Measurements from ENCODE around the gene RITA1.

Gene RITA1

GRCh38 chr12:113145720-113146551 lies 39.6 kb upstream of the RITA1 start:
- no peak for TF ChIP-seq JUND (IDR thresholded peaks at IDR 0.05; ENCODE audit: low read depth)
- DNase-seq (ENCODE audit: low read depth in 1 of 2, low spot score in 1 of 2), result no peak
- in situ Hi-C loops (cut with HindIII; ENCODE audit: low pct_unique_long_range_greater_than_20kb, low sequenced_read_pairs), result no loop called here

- TF ChIP-seq JUND (IDR thresholded peaks at IDR 0.05; ENCODE audit: low read depth), result no peak
- in situ Hi-C loops (cut with HindIII; ENCODE audit: low pct_unique_long_range_greater_than_20kb, low sequenced_read_pairs), result no loop called here
- DNase-seq (ENCODE audit: low read depth in 1 of 2, low spot score in 1 of 2), result no peak
Observed at GRCh38 chr12:113146999-113147398, 38.5 kb upstream of the RITA1 start.

- no peak for TF ChIP-seq JUND (IDR thresholded peaks at IDR 0.05; ENCODE audit: low read depth)
- DNase-seq (ENCODE audit: low read depth in 1 of 2, low spot score in 1 of 2), result peak; percentile 79 to 92
- in situ Hi-C loops (cut with HindIII; ENCODE audit: low pct_unique_long_range_greater_than_20kb, low sequenced_read_pairs), result no loop called here
Observed at GRCh38 chr12:113149361-113150150, 36.0 kb upstream of the RITA1 start, which contains the start of gene CFAP73. Gene CFAP73, plus strand, starts transcription at chr12:113149724. Its CDS starts 134 bp downstream, at chr12:113149858.

- DNase-seq (ENCODE audit: low read depth in 1 of 2, low spot score in 1 of 2), result no peak
- no peak for TF ChIP-seq JUND (IDR thresholded peaks at IDR 0.05; ENCODE audit: low read depth)
- in situ Hi-C loops (cut with HindIII; ENCODE audit: low pct_unique_long_range_greater_than_20kb, low sequenced_read_pairs), result no loop called here
Observed at GRCh38 chr12:113151655-113152054, 33.9 kb upstream of the RITA1 start.

- no peak for TF ChIP-seq JUND (IDR thresholded peaks at IDR 0.05; ENCODE audit: low read depth)
- in situ Hi-C loops (cut with HindIII; ENCODE audit: low pct_unique_long_range_greater_than_20kb, low sequenced_read_pairs), result no loop called here
- no peak for DNase-seq (ENCODE audit: low read depth in 1 of 2, low spot score in 1 of 2)
Observed at GRCh38 chr12:113152196-113152834, 33.2 kb upstream of the RITA1 start.

- DNase-seq (ENCODE audit: low read depth in 1 of 2, low spot score in 1 of 2), result peak; percentile 93 to 97
Observed at GRCh38 chr12:113152835-113153814, 32.4 kb upstream of the RITA1 start.

GRCh38 chr12:113154351-113154973 lies 31.1 kb upstream of the RITA1 start:
- DNase-seq (ENCODE audit: low read depth in 1 of 2, low spot score in 1 of 2), result no peak

More at GRCh38 chr12:113152835-113153814, 32.4 kb upstream of the RITA1 start:
- in situ Hi-C loops (cut with HindIII; ENCODE audit: low pct_unique_long_range_greater_than_20kb, low sequenced_read_pairs), result no loop called here
- TF ChIP-seq JUND (IDR thresholded peaks at IDR 0.05; ENCODE audit: low read depth), result no peak

GRCh38 chr12:113155060-113155459 lies 30.5 kb upstream of the RITA1 start:
- no peak for TF ChIP-seq JUND (IDR thresholded peaks at IDR 0.05; ENCODE audit: low read depth)
- in situ Hi-C loops (cut with HindIII; ENCODE audit: low pct_unique_long_range_greater_than_20kb, low sequenced_read_pairs), result no loop called here
- DNase-seq (ENCODE audit: low read depth in 1 of 2, low spot score in 1 of 2), result no peak

More at GRCh38 chr12:113154351-113154973, 31.1 kb upstream of the RITA1 start:
- in situ Hi-C loops (cut with HindIII; ENCODE audit: low pct_unique_long_range_greater_than_20kb, low sequenced_read_pairs), result no loop called here
- no peak for TF ChIP-seq JUND (IDR thresholded peaks at IDR 0.05; ENCODE audit: low read depth)

GRCh38 chr12:113155646-113156045 lies 29.9 kb upstream of the RITA1 start:
- no peak for TF ChIP-seq JUND (IDR thresholded peaks at IDR 0.05; ENCODE audit: low read depth)
- DNase-seq (ENCODE audit: low read depth in 1 of 2, low spot score in 1 of 2), result no peak
- in situ Hi-C loops (cut with HindIII; ENCODE audit: low pct_unique_long_range_greater_than_20kb, low sequenced_read_pairs), result no loop called here

- no peak for TF ChIP-seq JUND (IDR thresholded peaks at IDR 0.05; ENCODE audit: low read depth)
- no peak for DNase-seq (ENCODE audit: low read depth in 1 of 2, low spot score in 1 of 2)
- in situ Hi-C loops (cut with HindIII; ENCODE audit: low pct_unique_long_range_greater_than_20kb, low sequenced_read_pairs), result no loop called here
Observed at GRCh38 chr12:113157218-113157859, 28.2 kb upstream of the RITA1 start.

Data from T47D (cell line).